B cell (primary cell): Measurements from ENCODE around the gene RBM19. TPM values are rescaled to one million over a fixed set of nuclear protein-coding genes. Genes with fewer than 3 reads are reported as not detected.

Source experiments
- ATAC-seq: fragments of 200-7000 bp; cut with Tn5 transposase; one replicate; pipeline ENCODE4 v1.10.0; 2021; ENCODE audit warnings: low read depth, mild to moderate bottlenecking, moderate number of reproducible peaks, moderate library complexity
- CTCF ChIA-PET: fragments of 350-600 bp; sonication (Branson Sonifier 250); formaldehyde crosslinking; loops from one replicate; lab custom pipeline; 2021; ENCODE audit warnings: antibody characterized with exemption, inconsistent platforms; lab: Charles Lee
- POLR2A ChIA-PET: fragments of 350-600 bp; sonication (Branson Sonifier 250); formaldehyde crosslinking; loops from one replicate; lab custom pipeline; 2021; ENCODE audit warnings: antibody characterized with exemption; lab: Charles Lee
- DNase-seq: peaks from one replicate; pipeline ENCODE4 v3.0.0; 2013
- H2AFZ ChIP-seq: 2 replicates; pipeline ENCODE4 v1.6.1; 2012; ENCODE audit warnings: mild to moderate bottlenecking, low read depth, low read length; ENCODE audit not compliant: insufficient read depth, poor library complexity, severe bottlenecking
- H3K27ac ChIP-seq, 2 donors: 1 replicate in 1 of 2; 2 replicates in 1 of 2; pipeline ENCODE4 v1.5.1; 2012 to 2013; ENCODE audit warnings: low read length in 2 of 2, mild to moderate bottlenecking in 2 of 2, moderate library complexity in 1 of 2
- H3K27me3 ChIP-seq, 4 experiments: fragments of 200-600 bp in 1 of 4; sonication (generic) in 1 of 4; replicated peaks in 1 of 4; 1 replicate in 2 of 4; 2 replicates in 2 of 4; pipeline versions ENCODE4 v1.6.1 to v1.7.0; 2013 to 2016; ENCODE audit warnings: low read length in 3 of 4, mild to moderate bottlenecking in 2 of 4, mixed read lengths in 1 of 4, moderate library complexity in 1 of 4; ENCODE audit not compliant: insufficient read depth in 4 of 4, control insufficient read depth in 3 of 4; ENCODE audit errors: control extremely low read depth in 1 of 4
- H3K36me3 ChIP-seq, 2 experiments: replicated peaks in 1 of 2; 1 replicate in 1 of 2; 2 replicates in 1 of 2; pipeline versions ENCODE4 v1.6.1 to v1.7.1; 2013; ENCODE audit warnings: low read length in 1 of 2; ENCODE audit not compliant: insufficient read depth in 2 of 2, control insufficient read depth in 1 of 2; ENCODE audit errors: control extremely low read depth in 1 of 2, extremely low read depth in 1 of 2
- H3K4me1 ChIP-seq, 2 donors: fragments of 200-600 bp in 1 of 2; sonication (generic) in 1 of 2; 1 replicate in 1 of 2; 2 replicates in 1 of 2; pipeline versions ENCODE4 v1.5.1 to v1.6.1; 2013 to 2017; ENCODE audit warnings: low read length in 2 of 2; ENCODE audit not compliant: control insufficient read depth in 2 of 2, insufficient read depth in 2 of 2
- H3K4me2 ChIP-seq: replicated peaks from 2 replicates; pipeline ENCODE3; 2012; ENCODE audit warnings: mild to moderate bottlenecking, low read depth, low read length; ENCODE audit not compliant: poor library complexity, severe bottlenecking
- H3K4me3 ChIP-seq, 5 experiments: fragments of 200-600 bp in 1 of 5; sonication (generic) in 1 of 5; 1 replicate in 3 of 5; 2 replicates in 2 of 5; pipeline versions ENCODE4 v1.5.1 to v1.7.0; 2011 to 2016; ENCODE audit warnings: low read length in 4 of 5, mild to moderate bottlenecking in 4 of 5, low read depth in 2 of 5, control low read depth in 1 of 5, moderate library complexity in 1 of 5; ENCODE audit not compliant: insufficient read depth in 1 of 5; ENCODE audit errors: control extremely low read depth in 1 of 5, extremely low read depth in 1 of 5
- H3K79me2 ChIP-seq: fragments of 200-600 bp; sonication (generic); one replicate; pipeline ENCODE4 v1.6.0; 2016; ENCODE audit warnings: low read length; ENCODE audit not compliant: control insufficient read depth, insufficient read depth
- H3K9ac ChIP-seq: fragments of 200-600 bp; sonication (generic); 2 replicates; pipeline ENCODE4 v1.6.1; 2017; ENCODE audit warnings: mild to moderate bottlenecking, low read length, moderate library complexity
- H3K9me3 ChIP-seq, 3 donors: one replicate each; pipeline versions ENCODE4 v1.6.1 to v1.7.1; 2013; ENCODE audit warnings: low read length in 2 of 3; ENCODE audit not compliant: control insufficient read depth in 2 of 3, insufficient read depth in 1 of 3; ENCODE audit errors: control extremely low read depth in 1 of 3
- H4K20me1 ChIP-seq: 2 replicates; pipeline ENCODE4 v1.6.0; 2012; ENCODE audit warnings: mild to moderate bottlenecking, low read length; ENCODE audit not compliant: insufficient read depth, control insufficient read depth, poor library complexity, severe bottlenecking
- H3K27ac Mint-ChIP-seq: one replicate; pipeline ENCODE4 v1.8.0; 2021; ENCODE audit warnings: mixed read lengths
- H3K27me3 Mint-ChIP-seq: one replicate; pipeline ENCODE4 v1.8.0; 2021; ENCODE audit warnings: mixed read lengths
- H3K4me1 Mint-ChIP-seq: one replicate; pipeline ENCODE4 v1.8.0; 2021; ENCODE audit warnings: mixed read lengths
- H3K4me3 Mint-ChIP-seq: one replicate; pipeline ENCODE4 v1.8.0; 2021; ENCODE audit warnings: mixed read lengths
- H3K9me3 Mint-ChIP-seq: one replicate; pipeline ENCODE4 v1.8.0; 2022; ENCODE audit warnings: mixed read lengths; ENCODE audit not compliant: insufficient read depth
- EZH2 ChIP-seq: IDR thresholded peaks from 2 replicates; pipeline ENCODE4 v1.6.1; 2012; ENCODE audit warnings: borderline replicate concordance, low read depth, mild to moderate bottlenecking, moderate library complexity, low read length; ENCODE audit not compliant: insufficient read depth, poor library complexity, severe bottlenecking
- WGBS: methylation state at CpG from one replicate; pipeline ENCODE4 v1.1.5; 2013; ENCODE audit warnings: missing lambda C conversion rate; ENCODE audit not compliant: insufficient coverage; 5-methylcytosine and 5-hydroxymethylcytosine counted together
- intact Hi-C: fragments of 100-400 bp; cut with micrococcal nuclease; formaldehyde crosslinking; loops from one replicate; pipeline ENCODE4 v1.10.0; 2022
- polyA plus RNA-seq: library from polyadenylated mRNA; depleted of rRNA; stranded (reverse); fragments of >200 nt; gene quantifications from 2 replicates; pipeline ENCODE4 v1.2.3, GENCODE V29; 2012
- total RNA-seq, 2 donors: library from RNA; stranded (reverse); fragments of 120-200 nt in 1 of 2; gene quantifications; 1 replicate in 1 of 2; 2 replicates in 1 of 2; pipeline versions ENCODE4 v1.2.3 to v1.2.4, GENCODE V29; 2013 to 2022
- TF ChIP-seq, protein P1 (sequence below): fragments of 200-600 bp; IDR thresholded peaks from one replicate; pipeline ENCODE4 v1.8.0; 2022; ENCODE audit warnings: antibody characterized with exemption, mild to moderate bottlenecking

RBM19 gene
- total and polyA plus RNA-seq, 2 donors (not counting 1 experiment from before 2014, with no cell fraction given), result 43.1 to 90.0 TPM

DNA sequence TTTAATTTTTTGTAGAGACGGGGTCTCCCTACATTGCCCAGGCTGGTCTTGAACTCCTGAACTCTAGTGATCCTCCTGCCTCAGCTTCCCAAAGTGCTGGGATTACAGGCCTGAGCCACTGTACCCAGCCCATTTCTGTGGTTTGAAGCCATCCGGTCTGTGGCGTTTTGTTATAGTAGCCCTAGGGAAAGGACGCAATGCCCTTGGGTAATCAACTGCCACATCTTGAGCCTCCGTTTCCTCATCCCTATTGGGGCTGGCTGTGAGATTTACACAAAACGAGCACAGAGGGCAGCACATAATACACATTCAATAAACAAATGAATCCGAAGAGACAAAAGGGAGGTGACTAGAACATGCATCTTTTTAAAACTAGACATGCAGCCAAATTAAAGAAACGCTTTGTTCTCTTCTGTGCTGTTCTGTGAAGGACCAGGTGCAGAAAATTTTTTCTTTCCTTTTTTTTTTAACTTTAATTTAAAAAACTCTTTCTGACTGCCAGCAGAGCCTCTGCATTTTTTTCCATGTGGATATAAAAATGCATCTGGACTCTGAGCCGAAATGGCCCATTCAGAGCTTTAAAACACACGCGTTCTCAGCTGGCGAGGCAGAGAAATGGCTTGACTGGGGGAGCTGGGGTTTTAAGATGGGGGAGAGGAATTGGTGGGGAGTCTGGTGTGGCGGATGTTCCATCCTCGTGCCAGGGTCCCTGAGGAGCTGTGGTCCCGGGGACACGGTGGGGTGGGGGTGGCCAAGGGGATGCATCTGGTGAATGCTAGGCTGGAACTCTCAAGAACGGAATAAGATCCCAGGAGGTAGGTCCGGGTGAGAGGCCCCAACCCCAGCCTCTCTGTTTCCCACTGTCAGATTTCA is 119.0 kb downstream of the RBM19 start:
- no peaks in the 10 kb centered on the region for H3K27me3 ChIP-seq
- Mint-ChIP-seq H3K27ac (no peak overlapping the region), H3K4me1 (no peaks in the 10 kb centered on the region), H3K27me3 (no peaks in the 10 kb centered on the region), H3K4me3 (no peak overlapping the region), H3K9me3 (no peaks in the 10 kb centered on the region)
- H4K20me1 ChIP-seq, result no peaks in the 10 kb centered on the region
- H3K9me3 ChIP-seq, result no peaks in the 10 kb centered on the region
- H3K4me1 ChIP-seq, result no peaks in the 10 kb centered on the region
- no peak overlapping the region for H3K4me3 ChIP-seq
- ChIA-PET POLR2A (no interaction called here), CTCF (no interaction called here)
- no peak overlapping the region for H2AFZ ChIP-seq
- no peak overlapping the region for H3K27ac ChIP-seq
- H3K36me3 ChIP-seq, result peaks cover 6 to 42% of the 10 kb centered on the region in 2 experiments
- H3K4me2 ChIP-seq, result no peak overlapping the region
- no peak for ATAC-seq
- 99% methylated on average over 14 of the region's 18 CpGs for WGBS
- no peak overlapping the region for H3K9ac ChIP-seq
- no peak for DNase-seq
- TF ChIP-seq, protein P1, sequence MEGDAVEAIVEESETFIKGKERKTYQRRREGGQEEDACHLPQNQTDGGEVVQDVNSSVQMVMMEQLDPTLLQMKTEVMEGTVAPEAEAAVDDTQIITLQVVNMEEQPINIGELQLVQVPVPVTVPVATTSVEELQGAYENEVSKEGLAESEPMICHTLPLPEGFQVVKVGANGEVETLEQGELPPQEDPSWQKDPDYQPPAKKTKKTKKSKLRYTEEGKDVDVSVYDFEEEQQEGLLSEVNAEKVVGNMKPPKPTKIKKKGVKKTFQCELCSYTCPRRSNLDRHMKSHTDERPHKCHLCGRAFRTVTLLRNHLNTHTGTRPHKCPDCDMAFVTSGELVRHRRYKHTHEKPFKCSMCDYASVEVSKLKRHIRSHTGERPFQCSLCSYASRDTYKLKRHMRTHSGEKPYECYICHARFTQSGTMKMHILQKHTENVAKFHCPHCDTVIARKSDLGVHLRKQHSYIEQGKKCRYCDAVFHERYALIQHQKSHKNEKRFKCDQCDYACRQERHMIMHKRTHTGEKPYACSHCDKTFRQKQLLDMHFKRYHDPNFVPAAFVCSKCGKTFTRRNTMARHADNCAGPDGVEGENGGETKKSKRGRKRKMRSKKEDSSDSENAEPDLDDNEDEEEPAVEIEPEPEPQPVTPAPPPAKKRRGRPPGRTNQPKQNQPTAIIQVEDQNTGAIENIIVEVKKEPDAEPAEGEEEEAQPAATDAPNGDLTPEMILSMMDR, result no peak
- TF ChIP-seq EZH2, result no peak
- no peaks in the 10 kb centered on the region for H3K79me2 ChIP-seq
- intact Hi-C loops, result no loop called here

DNA sequence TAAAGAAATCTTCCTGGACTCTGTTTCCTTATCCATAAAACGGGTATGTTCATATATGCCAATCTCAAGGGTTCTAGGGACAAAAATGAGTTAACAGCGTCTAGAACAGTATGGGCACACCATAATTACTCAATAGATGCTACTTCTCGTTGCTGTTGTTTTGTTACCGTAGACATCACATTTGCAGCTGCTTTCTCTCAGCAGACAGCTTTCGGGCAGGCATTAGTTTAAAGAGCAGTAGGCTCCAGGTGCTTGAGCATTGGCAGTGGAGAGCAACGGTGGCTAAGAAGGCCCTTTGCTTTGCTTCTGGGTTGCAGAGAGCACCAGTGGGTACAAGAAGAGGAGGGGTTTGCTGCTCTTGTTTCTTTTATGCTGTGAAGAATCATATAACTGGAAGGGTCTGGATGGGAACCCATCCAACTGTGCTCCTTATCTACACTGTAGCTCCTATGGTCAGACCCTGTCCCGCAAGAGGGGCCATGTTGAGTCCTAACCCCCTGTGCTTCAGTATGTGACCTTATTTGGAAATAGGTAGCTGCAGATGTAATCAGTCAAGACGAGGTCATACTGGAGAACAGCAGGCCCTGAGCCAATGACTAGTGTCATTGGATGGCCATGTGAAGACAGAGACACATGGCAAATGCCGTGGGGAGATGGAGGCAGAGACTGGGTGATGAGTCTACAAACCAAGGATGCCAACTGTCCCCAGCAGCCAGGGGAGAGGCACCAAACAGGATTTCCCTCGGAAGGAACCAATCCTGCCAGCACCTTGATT is 120.0 kb downstream of the RBM19 start:
- H3K4me1 ChIP-seq, result no peaks in the 10 kb centered on the region
- Mint-ChIP-seq H3K4me1 (no peaks in the 10 kb centered on the region), H3K27ac (no peak overlapping the region), H3K9me3 (no peaks in the 10 kb centered on the region), H3K4me3 (no peak overlapping the region), H3K27me3 (no peaks in the 10 kb centered on the region)
- 98% methylated on average over 10 of the region's 10 CpGs for WGBS
- no peaks in the 10 kb centered on the region for H4K20me1 ChIP-seq
- no peak overlapping the region for H3K4me3 ChIP-seq
- TF ChIP-seq EZH2, result no peak
- TF ChIP-seq, protein P1, result no peak
- ChIA-PET CTCF (interaction anchor here (0.6 kb wide), 1 partner anchor 946 kb away, joined by 3 read pairs; no protein-coding TSS in a partner anchor), POLR2A (no interaction called here)
- no peak overlapping the region for H2AFZ ChIP-seq
- H3K79me2 ChIP-seq, result no peaks in the 10 kb centered on the region
- H3K36me3 ChIP-seq, result peaks cover 6 to 40% of the 10 kb centered on the region in 2 experiments
- no peaks in the 10 kb centered on the region for H3K27me3 ChIP-seq
- intact Hi-C loops, result no loop called here
- H3K4me2 ChIP-seq, result no peak overlapping the region
- no peak overlapping the region for H3K9ac ChIP-seq
- H3K27ac ChIP-seq, result no peak overlapping the region
- ATAC-seq (no peak), DNase-seq (no peak)
- H3K9me3 ChIP-seq, result no peaks in the 10 kb centered on the region
